Left lung (tissue), 14 donors: Measurements from ENCODE around the gene MFAP4. TPM values are rescaled to one million over a fixed set of nuclear protein-coding genes. Genes with fewer than 3 reads are reported as not detected.

Experiments
- ATAC-seq: fragments of 200-7000 bp; cut with Tn5 transposase; one replicate; pipeline ENCODE4 v1.9.1; 2020; ENCODE audit warnings: moderate library complexity
- DNase-seq, 4 donors: peaks; one replicate each; pipeline ENCODE4 v3.0.0-alpha.2; 2013 to 2020
- H3K27ac ChIP-seq, 2 donors: fragments of 200-600 bp; sonication (generic) in 1 of 2; one replicate each; pipeline versions ENCODE4 v1.5.0 to v1.8.0; 2020 to 2021
- H3K27me3 ChIP-seq, 2 donors: fragments of 200-600 bp; sonication (generic) in 1 of 2; one replicate each; pipeline versions ENCODE4 v1.5.0 to v1.8.0; 2020 to 2021
- H3K36me3 ChIP-seq, 2 donors: fragments of 200-600 bp; sonication (generic) in 1 of 2; one replicate each; pipeline versions ENCODE4 v1.5.0 to v1.8.0; 2020 to 2021
- H3K4me1 ChIP-seq, 2 donors: fragments of 200-600 bp; one replicate each; pipeline ENCODE4 v1.8.0; 2021
- H3K4me3 ChIP-seq, 2 donors: fragments of 200-600 bp; sonication (generic) in 1 of 2; one replicate each; pipeline versions ENCODE4 v1.5.0 to v1.8.0; 2020 to 2021; ENCODE audit warnings: mild to moderate bottlenecking in 1 of 2
- H3K9me3 ChIP-seq, 2 donors: fragments of 200-600 bp; sonication (generic) in 1 of 2; one replicate each; pipeline versions ENCODE4 v1.5.0 to v1.8.0; 2020 to 2021
- intact Hi-C, 2 donors: fragments of 100-400 bp; cut with DNase I; formaldehyde crosslinking; loops; one replicate each; pipeline versions ENCODE4 v1.11.2 to v1.14.2; 2022
- long read RNA-seq, 12 donors: library from polyadenylated mRNA in 2 of 12; unstranded in 2 of 12; transcript quantifications; one replicate each; pipeline ENCODE4 v2.0.0 and lab custom pipeline, GENCODE V29; 2019 to 2026
- polyA plus RNA-seq, 6 donors: library from polyadenylated mRNA; unstranded; fragments of 120-200 nt; gene quantifications; one replicate each; pipeline ENCODE4 v1.2.1, GENCODE V29; 2013; ENCODE audit not compliant: insufficient read length in 6 of 6
- total RNA-seq, 2 donors: library from RNA; stranded (reverse); fragmentation: NEBNext Ultra II Directional; extraction: Animal tissue kit (Norgen Biotek cat#: 25700); gene quantifications; one replicate each; pipeline ENCODE4 v1.2.1, GENCODE V29; 2021
- TF ChIP-seq, protein P1 (sequence below), 2 donors: fragments of 200-600 bp; sonication (generic) in 1 of 2; IDR thresholded peaks; one replicate each; pipeline versions ENCODE4 v1.5.0 to v1.8.0; 2021; ENCODE audit warnings: antibody characterized with exemption in 2 of 2
- donor health status: DM: no; HTN: yes; CAD: no.
- donor health status: DM: no; HTN: no; CAD: no.

The MFAP4 gene
- total RNA-seq (100 to 1,000 TPM in 1 of 2 donors, 10 to 100 TPM in 1; 91.0 to 153 TPM), polyA plus RNA-seq (100 to 1,000 TPM; 420 to 601 (median 506) TPM)
- long read RNA-seq, donor 1, transcript MFAP4-203 (5 exons, 1,876 nt), result minor isoform, 42 of 506 reads
- long read RNA-seq, donor 1, transcript MFAP4-201 (6 exons, 1,873 nt), result major isoform, 317 of 506 reads
- long read RNA-seq, donor 1, transcript MFAP4-202 (6 exons, 1,932 nt), result minor isoform, 38 of 506 reads
- long read RNA-seq, donor 1, partial matches to known transcripts, result 108 of 506 reads
- long read RNA-seq, donor 1, other reads (novel, unspliced or antisense), result 0 of 506 reads
- long read RNA-seq, donor 2, transcript MFAP4-202 (6 exons, 1,932 nt), result minor isoform, 11 of 338 reads
- long read RNA-seq, donor 2, transcript MFAP4-203 (5 exons, 1,876 nt), result minor isoform, 32 of 338 reads
- long read RNA-seq, donor 2, transcript MFAP4-201 (6 exons, 1,873 nt), result major isoform, 215 of 338 reads
- long read RNA-seq, donor 2, partial matches to known transcripts, result 78 of 338 reads
- long read RNA-seq, donor 2, other reads (novel, unspliced or antisense), result 0 of 338 reads
- long read RNA-seq, donor 3, transcript MFAP4-202 (6 exons, 1,932 nt), result minor isoform, 15 of 291 reads
- long read RNA-seq, donor 3, transcript MFAP4-201 (6 exons, 1,873 nt), result major isoform, 223 of 291 reads
- long read RNA-seq, donor 3, transcript MFAP4-203 (5 exons, 1,876 nt), result minor isoform, 21 of 291 reads
- long read RNA-seq, donor 3, partial matches to known transcripts, result 31 of 291 reads
- long read RNA-seq, donor 3, other reads (novel, unspliced or antisense), result 0 of 291 reads
- long read RNA-seq, donor 4, transcript MFAP4-201 (6 exons, 1,873 nt), result major isoform, 91 of 111 reads
- long read RNA-seq, donor 4, transcript MFAP4-202 (6 exons, 1,932 nt), result minor isoform, 10 of 111 reads
- long read RNA-seq, donor 4, partial matches to known transcripts, result 1 of 111 reads
- long read RNA-seq, donor 4, other reads (novel, unspliced or antisense), result 5 of 111 reads
- long read RNA-seq, donor 5, transcript MFAP4-202 (6 exons, 1,932 nt), result minor isoform, 19 of 336 reads
- long read RNA-seq, donor 5, transcript MFAP4-201 (6 exons, 1,873 nt), result major isoform, 210 of 336 reads
- long read RNA-seq, donor 5, transcript MFAP4-203 (5 exons, 1,876 nt), result minor isoform, 26 of 336 reads
- long read RNA-seq, donor 5, partial matches to known transcripts, result 74 of 336 reads
- long read RNA-seq, donor 5, other reads (novel, unspliced or antisense), result 6 of 336 reads
- long read RNA-seq, donor 6, transcript MFAP4-201 (6 exons, 1,873 nt), result major isoform, 168 of 233 reads
- long read RNA-seq, donor 6, transcript MFAP4-202 (6 exons, 1,932 nt), result minor isoform, 10 of 233 reads
- long read RNA-seq, donor 6, transcript MFAP4-203 (5 exons, 1,876 nt), result minor isoform, 16 of 233 reads
- long read RNA-seq, donor 6, partial matches to known transcripts, result 35 of 233 reads
- long read RNA-seq, donor 6, other reads (novel, unspliced or antisense), result 0 of 233 reads
- long read RNA-seq, donor 7, transcript MFAP4-201 (6 exons, 1,873 nt), result major isoform, 81 of 120 reads
- long read RNA-seq, donor 7, transcript MFAP4-203 (5 exons, 1,876 nt), result minor isoform, 10 of 120 reads
- long read RNA-seq, donor 7, transcript MFAP4-202 (6 exons, 1,932 nt), result minor isoform, 13 of 120 reads
- long read RNA-seq, donor 7, partial matches to known transcripts, result 16 of 120 reads
- long read RNA-seq, donor 7, other reads (novel, unspliced or antisense), result 0 of 120 reads
- long read RNA-seq, donor 8, transcript MFAP4-201 (6 exons, 1,873 nt), result major isoform, 217 of 329 reads
- long read RNA-seq, donor 8, transcript MFAP4-202 (6 exons, 1,932 nt), result minor isoform, 14 of 329 reads
- long read RNA-seq, donor 8, transcript MFAP4-203 (5 exons, 1,876 nt), result minor isoform, 23 of 329 reads
- long read RNA-seq, donor 8, partial matches to known transcripts, result 73 of 329 reads
- long read RNA-seq, donor 8, other reads (novel, unspliced or antisense), result 0 of 329 reads
- long read RNA-seq, donor 9, result 0 reads
- long read RNA-seq, donor 10, transcript MFAP4-202 (6 exons, 1,932 nt), result minor isoform, 7 of 93 reads
- long read RNA-seq, donor 10, transcript MFAP4-201 (6 exons, 1,873 nt), result major isoform, 77 of 93 reads
- long read RNA-seq, donor 10, partial matches to known transcripts, result 2 of 93 reads
- long read RNA-seq, donor 10, other reads (novel, unspliced or antisense), result 3 of 93 reads
- long read RNA-seq, donor 11, result 0 reads
- long read RNA-seq, donor 12, transcript MFAP4-202 (6 exons, 1,932 nt), result minor isoform, 17 of 324 reads
- long read RNA-seq, donor 12, transcript MFAP4-203 (5 exons, 1,876 nt), result minor isoform, 16 of 324 reads
- long read RNA-seq, donor 12, transcript MFAP4-201 (6 exons, 1,873 nt), result major isoform, 232 of 324 reads
- long read RNA-seq, donor 12, partial matches to known transcripts, result 59 of 324 reads
- long read RNA-seq, donor 12, other reads (novel, unspliced or antisense), result 0 of 324 reads

DNA sequence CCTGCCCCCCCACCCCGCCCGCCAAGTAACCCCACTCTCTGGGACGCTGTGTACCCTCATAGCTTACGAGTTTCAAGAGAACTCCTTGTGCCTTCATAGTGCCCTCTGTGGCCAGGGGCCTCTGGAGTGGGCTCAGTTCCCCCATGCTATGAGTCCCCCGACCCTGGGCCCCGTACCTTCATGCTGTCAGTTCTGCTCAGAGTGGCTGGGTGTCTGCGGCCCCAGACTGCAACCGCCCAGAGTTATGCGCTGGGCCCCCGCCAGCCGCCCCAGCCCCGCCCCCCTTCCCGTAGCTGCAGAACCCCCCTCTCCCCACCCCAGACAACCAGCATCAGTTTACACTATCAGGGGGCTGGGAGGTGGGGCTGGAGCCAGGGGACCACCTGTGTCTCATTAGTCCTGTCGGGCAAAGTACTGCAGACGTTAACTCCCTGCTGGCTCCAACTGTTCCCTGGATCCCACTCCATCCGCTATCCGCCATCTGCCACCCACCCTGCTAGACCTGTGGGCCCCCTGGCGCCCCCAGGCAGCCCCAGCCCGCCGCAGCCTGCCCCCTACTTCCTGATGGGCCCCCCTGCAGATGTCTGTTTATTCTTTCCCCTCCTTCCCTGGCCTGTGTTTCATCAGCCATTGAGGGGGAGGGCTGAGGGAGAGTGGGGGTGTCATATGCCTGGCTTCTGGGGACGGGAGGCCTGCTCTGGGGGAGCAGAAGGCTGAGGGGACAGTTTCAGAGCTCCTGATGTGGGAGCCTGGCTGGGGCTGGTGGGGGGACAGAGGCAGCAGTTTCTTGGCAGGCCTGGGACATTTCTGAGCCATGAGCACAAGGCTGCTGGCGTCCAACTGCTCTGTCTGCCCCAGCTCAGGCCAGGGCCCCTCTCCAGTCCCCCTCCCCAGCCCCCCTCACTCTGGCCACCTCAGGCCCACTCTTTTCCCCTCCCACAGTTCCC lies at the start of gene MFAP4:
Gene MFAP4, minus strand, starts transcription at position 217 of the 947 bp plus-strand sequence. Its CDS starts 35 bp downstream, at position 182.
- ATAC-seq (peak; percentile 39), DNase-seq (peak; percentile 66 to 97 (median 84))
- Histone ChIP-seq H3K9me3 (no peaks in the 10 kb centered on the region), H3K4me1 (peaks cover 26 to 65% of the 10 kb centered on the region in 2 donors), H3K27ac (peak within 1 kb of the TSS; percentile 63 to 72), H3K27me3 (no peaks in the 10 kb centered on the region), H3K36me3 (peaks cover 0 to 36% of the 10 kb centered on the region in 2 donors), H3K4me3 (peak within 1 kb of the TSS; percentile 10 to 25)
- TF ChIP-seq, protein P1, sequence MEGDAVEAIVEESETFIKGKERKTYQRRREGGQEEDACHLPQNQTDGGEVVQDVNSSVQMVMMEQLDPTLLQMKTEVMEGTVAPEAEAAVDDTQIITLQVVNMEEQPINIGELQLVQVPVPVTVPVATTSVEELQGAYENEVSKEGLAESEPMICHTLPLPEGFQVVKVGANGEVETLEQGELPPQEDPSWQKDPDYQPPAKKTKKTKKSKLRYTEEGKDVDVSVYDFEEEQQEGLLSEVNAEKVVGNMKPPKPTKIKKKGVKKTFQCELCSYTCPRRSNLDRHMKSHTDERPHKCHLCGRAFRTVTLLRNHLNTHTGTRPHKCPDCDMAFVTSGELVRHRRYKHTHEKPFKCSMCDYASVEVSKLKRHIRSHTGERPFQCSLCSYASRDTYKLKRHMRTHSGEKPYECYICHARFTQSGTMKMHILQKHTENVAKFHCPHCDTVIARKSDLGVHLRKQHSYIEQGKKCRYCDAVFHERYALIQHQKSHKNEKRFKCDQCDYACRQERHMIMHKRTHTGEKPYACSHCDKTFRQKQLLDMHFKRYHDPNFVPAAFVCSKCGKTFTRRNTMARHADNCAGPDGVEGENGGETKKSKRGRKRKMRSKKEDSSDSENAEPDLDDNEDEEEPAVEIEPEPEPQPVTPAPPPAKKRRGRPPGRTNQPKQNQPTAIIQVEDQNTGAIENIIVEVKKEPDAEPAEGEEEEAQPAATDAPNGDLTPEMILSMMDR (IDR thresholded peaks at IDR 0.05), result no peak
- intact Hi-C loops, result no loop called here

GRCh38 chr17:19433727-19434340 lies 46.8 kb upstream of the MFAP4 start:
- Histone ChIP-seq H3K4me3 (no peak overlapping the region), H3K4me1 (no peaks in the 10 kb centered on the region), H3K27me3 (no peaks in the 10 kb centered on the region), H3K27ac (no peak overlapping the region), H3K9me3 (no peaks in the 10 kb centered on the region), H3K36me3 (no peaks in the 10 kb centered on the region)
- TF ChIP-seq, protein P1 (IDR thresholded peaks at IDR 0.05), result no peak
- intact Hi-C loops, result no loop called here
- no peak for ATAC-seq
- no peak for DNase-seq

GRCh38 chr17:19433255-19433654 lies 46.3 kb upstream of the MFAP4 start:
- TF ChIP-seq, protein P1 (IDR thresholded peaks at IDR 0.05), result no peak
- Histone ChIP-seq H3K27me3 (no peaks in the 10 kb centered on the region), H3K27ac (no peak overlapping the region), H3K9me3 (no peaks in the 10 kb centered on the region), H3K4me1 (no peaks in the 10 kb centered on the region), H3K36me3 (no peaks in the 10 kb centered on the region), H3K4me3 (no peak overlapping the region)
- DNase-seq (no peak), ATAC-seq (no peak)
- intact Hi-C loops, result no loop called here
